ENCODE data around the gene CEP350.
"Not testable (repeated sequence)": the region's sequence is repeated elsewhere in the genome, so short reads cannot be mapped to it uniquely, and the experiment has no call there.

Gene CEP350

DNA sequence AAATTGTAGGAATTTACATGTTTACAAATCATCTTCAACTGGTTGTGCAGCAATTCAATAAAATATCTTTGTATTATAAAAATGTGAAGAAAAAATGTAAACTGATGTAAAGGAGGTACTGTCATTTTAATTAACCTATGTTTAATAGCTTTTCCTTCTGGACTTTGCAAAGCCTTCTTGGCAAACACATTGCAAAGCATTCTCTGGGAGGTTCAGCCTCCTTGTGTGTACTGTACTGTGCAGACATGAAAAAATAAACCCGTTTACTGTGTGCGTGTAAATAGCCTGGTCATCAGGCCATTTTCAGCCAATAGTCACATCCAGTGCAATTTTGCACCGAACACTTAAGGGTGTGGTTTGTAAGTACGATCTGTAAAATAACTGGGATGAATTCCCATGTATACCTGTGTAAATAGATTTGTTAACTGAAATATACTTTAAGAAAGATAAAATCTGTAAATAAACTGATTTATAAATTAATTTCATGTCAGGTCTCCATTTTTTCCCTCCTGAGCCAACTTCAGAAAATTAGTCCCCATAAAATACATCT is 159.9 kb downstream of the CEP350 start:
- no peak for DNase-seq

DNA sequence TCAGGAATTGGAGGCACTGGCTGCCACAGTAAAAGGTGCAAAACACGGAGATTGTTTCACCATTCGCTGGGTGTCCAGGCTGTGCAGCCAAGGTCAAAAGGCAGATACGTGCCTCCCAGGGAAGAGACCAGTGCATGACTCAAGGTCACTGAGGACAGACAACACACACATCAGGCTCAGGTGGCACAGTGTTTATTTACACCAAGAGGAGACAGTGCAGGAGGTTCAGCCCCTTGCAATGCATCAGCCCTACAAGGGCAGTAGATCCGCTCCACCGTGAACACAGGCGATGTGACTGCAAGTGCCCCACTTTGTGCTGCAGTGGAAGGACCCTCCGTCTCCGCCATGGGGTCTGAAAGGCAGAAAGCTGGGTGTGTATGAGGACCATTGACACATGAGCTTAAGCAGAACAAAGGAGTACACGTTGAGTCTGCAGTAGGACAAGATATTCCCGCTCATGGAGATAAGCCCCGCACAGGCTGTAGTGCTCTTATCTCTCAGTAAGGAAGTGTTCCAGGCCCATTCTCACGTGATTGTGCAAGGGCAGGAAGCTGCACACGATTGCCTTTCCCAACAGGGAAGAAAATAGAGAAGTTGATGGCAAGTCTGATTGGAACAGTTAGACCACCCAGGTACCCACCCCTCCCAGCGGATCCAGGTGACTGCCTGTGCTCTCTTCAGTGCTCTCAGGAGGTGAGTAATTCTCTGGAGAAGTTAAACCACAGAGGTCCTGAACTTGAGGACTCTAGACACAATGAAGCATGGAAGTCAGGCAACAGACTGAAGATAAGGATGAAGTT is 162.6 kb downstream of the CEP350 start:
- DNase-seq, result no peak

DNA sequence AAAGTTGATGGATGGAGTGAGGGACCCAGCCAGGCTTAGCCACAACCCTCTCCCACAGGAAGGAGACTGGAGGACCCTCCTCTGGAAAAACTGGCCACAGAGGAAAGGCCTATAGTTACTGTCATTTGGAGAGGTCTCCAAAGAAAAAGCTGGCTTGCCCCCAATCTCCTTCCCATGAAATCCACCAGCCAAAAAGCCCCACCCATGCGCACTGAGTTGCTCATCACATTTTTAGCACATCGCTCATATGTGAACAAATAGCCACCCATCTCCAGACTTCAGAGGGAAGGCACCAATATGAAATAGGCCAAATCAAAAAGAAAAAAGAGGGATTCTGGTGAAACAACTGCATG is 163.1 kb downstream of the CEP350 start:
- no peak for DNase-seq

DNA sequence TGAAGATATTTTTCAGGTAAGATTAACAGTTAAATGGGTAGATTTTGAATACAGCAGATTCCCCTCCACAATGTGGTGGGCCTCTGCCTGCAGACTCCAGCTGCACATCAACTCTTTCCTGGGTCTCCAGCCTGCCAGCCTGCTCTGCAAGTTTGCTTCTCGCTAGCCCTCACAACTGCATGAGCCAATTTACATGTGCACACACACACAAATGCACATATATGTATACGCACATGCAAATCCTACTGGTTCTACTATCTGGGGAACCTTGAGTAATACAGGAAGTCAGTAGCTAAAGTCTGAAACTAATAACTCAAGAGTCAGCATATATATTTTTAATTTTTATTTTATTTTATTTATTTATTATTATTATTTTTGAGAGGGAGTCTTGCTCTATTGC is 165.2 kb downstream of the CEP350 start:
- DNase-seq, result no peak

DNA sequence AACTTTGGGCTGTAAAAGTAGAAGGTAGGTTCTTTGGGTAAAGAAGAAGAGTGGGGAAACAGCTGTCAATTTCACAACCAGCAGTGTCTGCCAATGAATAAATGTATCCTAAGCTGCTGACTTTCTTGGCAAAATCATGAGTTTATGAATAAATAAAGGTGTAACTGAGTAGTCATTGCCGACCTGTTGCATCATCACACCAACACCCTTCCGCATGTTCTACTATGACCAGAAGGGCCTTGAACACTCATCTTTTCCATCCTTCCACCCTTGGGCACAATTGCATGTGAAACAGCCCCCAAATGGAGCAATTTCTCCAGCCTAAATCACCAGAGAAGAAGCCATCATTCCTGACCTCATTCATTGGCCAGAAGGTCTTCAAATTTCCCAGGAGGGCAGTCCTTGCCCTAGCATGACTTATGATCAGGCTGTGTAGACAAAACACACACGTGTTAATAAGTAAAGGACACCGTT is 168.9 kb downstream of the CEP350 start:
- no peak for DNase-seq

DNA sequence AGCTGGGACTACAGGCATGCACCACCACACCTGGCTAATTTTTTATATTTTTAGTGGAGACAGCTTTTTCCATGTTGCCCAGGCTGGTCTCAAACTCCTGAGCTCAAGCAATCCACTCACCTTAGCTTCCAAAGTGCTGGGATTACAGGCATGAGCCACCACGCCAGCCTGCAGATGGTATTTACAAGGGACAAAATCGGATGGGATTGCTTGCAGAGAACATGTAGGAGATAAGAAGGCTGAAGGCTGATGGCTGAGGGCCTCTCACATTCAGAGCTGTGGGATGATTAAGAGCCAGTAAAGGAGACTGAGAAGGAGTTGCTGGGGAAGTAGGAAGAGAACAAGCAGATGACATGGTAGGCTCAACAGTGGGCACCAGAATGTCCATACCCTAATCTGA is 176.0 kb downstream of the CEP350 start:
- no peak for DNase-seq

DNA sequence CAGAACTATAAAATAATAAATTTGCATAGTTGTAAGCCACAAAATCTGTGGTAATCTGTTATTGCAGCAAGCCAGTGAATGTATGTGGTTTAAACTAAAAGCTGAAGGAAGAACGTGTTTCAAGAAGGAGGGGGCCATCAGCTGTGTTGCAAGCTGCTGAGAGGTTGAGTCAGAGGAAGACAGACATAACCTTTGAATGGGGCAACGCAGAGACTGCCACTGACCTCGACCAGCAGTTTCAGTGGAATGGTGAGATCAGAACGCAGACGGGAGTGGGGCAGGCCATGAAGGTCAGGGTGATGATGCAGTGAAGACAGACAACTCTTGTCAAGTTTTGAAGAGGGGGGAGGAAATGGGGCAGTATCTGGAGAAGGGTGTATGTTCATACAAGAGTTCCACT is 176.9 kb downstream of the CEP350 start:
- no peak for DNase-seq

DNA sequence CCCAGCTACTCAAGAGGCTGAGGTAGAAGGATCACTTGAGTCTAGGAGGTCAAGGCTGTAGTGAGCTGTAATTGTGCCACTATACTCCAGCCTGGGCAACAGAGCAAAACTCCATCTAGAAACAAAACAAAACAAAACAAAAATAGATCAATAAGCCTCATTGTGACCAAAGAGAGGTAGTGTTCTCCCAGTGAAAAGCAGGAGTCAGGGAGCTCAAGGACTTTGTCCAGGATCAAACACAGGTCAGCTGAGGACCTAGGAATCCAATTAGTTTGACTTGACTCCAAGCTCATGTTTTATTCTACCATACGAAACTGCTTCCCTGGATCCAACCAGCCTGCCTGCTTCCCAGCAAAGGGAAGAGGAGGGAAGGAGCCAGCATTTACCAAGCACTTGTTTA is 178.6 kb downstream of the CEP350 start:
- DNase-seq, result no peak

DNA sequence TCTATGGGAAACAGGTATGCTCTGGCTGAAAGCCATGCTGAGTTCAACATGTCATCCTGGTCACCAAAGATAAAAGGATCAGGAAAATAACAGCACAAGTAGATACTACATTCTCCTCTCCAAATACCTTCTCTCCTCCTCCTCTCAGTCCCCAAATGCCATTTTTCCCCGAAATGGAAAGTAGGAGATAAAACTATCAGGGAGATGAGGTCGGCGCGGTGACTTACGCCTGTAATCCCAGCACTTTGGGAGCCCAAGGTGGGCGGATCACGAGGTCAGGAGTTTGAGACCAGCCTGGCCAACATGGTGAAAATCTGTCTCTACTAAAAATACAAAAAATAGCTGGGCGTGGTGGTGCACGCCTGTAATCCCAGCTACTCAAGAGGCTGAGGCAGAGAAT is 179.1 kb downstream of the CEP350 start:
- DNase-seq, result not testable (repeated sequence)

DNA sequence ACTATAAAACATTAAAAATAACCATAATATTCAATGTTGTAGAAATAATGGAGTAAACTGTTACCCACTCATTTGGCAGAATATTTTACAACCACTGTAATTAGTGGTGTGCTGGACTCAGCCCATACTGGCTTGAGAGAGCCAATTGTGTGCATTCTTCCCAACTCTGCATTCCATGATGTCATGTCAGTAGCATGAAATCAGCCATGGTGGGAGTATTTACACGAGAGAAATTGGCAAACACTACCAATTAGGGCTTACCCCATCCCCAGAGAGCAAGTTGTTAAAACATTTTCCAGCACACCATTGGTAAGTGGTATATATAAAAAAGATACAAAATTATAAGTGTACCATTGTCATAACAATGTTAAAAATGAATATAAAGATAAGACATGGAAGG is 180.9 kb downstream of the CEP350 start:
- DNase-seq, result no peak

DNA sequence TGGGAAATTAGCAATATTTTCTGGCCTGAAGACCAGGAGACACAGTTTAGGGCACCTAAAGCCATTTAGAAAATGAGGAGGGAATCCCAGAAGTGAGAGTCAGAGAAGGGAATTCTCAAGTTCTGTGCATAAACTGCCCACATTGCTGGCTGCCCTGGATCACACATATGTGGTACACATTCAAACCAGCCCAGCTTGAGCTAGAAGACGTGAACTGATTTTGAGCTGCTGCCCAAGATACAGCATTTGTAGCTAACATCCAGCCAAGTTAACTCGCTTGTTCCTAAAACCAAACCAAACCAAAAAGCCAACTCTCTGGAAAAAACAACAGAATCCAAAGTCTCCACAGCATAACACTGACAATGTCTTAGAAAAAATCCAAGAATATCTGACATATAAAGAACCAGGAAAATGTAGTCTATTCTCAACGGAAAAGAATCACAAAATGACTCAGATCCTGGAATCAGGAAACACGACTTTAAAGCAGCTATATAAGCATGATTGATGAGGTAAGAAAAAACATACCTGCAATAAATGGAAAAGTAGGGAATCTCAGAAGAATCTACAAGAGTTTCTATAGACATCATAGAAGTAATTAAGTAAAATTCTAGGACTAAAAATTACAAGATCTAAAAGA is 181.8 kb downstream of the CEP350 start:
- no peak for DNase-seq

DNA sequence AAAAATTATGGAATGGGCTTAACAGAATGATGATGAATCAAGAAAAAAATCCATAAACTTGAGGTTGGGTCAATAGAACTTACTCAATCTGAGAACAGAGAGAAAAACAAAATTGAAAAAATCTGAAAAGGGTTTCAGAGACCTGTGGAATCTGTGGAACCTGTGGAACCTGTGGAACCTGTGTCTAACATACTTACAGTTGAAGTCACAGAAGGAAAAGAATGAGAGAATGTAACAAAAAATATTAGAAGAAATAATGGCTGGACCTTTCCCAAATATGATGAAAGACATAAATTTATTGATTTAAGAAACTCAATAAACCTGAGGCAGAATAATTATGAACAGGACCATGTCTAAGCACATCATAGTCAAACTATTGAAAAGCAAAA is 182.4 kb downstream of the CEP350 start:
- no peak for DNase-seq

DNA sequence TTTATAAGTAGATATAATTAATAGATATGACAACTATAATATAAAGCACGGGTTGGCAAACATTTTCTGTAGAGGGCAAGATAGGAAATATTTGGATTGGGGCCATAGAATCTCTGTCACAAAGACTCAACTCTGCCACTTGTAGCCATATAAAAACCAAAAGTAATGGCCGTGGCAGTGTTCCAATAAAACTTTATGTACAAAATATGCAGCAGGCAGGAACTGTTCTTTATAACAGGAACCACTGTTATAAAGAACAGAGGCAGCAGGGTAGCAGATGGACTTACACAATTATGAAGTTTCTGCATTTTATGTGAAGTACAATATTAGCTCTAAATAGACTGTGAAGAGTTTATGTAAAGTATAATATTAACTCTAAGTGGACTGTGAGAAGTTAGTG is 183.2 kb downstream of the CEP350 start:
- no peak for DNase-seq

DNA sequence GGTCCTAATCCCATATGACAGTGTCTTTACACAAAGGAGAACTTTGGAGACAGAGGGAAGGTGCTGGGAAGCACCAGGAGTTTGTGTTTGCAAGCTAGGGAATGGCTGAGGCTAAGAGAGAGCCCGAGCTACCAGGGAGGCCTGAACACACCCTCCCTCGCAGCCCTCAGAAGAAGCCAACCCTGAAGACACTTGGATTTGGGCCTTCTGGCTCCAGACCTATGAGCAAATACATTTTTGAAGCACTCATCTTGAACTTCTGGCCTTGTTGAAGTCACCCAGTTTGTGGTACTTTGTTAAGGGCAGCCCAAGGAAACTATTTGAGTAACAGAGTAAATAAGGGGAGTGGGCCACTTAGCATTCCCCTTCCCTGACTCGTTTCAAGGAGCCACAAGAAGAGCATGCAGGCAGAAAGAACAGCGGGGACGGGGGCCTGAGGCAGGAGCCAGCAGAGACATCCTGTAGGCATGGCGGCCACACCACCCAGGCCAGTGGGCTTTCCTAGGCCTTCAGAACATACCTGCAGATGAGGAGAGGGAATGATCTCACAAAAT is 186.8 kb downstream of the CEP350 start:
- no peak for DNase-seq

DNA sequence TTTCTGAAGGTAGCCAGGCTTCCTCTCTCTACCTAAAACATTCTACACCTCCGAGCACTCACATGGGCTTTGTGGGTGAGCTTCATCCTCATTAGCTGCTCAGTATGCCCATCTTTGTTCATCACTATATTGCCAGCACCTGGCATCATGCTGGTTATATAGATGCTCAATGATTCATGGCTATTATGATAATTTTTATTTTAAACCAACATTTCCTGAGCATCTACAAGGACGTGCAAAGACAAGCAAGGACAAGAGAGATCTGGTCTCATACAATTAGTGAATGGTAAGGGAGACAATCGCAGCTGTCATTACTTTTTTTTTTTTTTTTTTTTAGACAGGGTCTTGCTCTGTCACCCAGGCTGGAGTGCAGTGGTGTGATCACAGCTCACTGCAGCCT is 188.7 kb downstream of the CEP350 start:
- no peak for DNase-seq

DNA sequence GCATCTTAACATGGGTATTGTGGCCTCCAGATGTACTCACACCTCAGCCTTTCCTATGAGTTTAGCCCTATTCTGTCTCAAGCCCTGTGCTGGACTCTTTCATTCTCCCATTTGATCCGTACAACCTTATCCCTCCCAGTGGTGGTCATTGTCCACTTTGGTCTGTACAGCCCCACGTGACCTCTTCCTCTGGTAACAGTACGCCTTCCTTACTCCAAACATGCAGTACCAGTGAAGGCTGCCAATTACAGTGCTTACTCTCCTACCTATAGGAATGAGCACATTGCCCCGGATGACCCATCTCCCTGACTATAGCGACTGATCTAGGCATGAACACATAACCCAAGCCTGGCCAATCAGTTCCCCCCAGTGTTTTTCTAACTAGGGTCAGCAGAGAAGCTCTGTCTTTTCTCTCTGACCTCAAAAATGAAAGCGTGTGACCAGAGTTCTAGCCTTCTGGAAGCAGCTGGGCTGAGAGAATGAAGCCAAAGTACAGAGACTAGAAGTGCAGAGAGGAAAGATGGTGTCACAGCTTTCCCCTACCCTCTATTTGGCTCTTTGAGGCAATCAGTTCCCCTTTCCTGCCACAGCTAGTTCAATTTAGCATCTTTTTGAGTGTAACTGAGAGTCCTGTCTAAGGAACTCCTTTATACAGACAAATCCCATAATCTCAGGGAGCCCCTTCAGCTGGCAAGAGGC is 190.2 kb downstream of the CEP350 start:
- DNase-seq, result no peak

DNA sequence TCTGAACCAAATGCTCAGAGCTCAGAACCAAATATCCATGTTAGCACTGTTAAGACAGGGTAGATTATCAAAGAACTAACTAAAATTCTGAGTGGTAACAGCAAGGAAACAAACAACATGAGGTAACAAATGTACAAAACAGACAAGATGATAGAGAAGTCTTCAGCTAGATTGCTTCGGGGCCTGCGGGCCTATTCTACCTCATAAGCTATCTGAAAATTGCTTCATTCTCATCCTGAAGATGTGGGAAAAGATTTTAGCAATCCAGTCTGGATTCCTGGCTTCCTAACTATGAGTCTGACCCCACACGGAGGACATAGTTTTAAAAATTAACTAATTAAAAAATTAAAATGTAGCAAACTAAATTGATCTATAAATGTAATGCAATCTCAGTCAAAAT is 190.8 kb downstream of the CEP350 start:
- DNase-seq, result no peak

DNA sequence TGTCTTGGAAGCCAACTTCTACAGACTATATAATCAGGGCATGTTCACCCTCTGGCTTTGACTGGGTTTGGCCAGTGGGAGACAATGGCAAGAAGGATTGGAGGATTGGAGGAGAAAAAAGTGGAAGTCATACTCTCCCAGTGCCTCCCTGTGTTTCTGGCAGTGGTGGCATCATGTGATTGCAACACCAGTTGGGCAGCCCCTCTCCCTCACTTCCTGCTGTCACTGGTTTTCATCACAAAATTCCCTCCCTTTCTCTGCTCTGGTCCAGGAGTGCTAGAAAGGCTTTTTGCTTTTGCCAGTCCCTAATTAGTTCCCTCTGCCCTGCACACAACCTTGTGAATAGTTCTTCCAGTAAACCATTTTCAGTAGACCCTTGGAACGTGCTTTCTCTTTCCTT is 196.4 kb downstream of the CEP350 start:
- DNase-seq, result no peak

DNA sequence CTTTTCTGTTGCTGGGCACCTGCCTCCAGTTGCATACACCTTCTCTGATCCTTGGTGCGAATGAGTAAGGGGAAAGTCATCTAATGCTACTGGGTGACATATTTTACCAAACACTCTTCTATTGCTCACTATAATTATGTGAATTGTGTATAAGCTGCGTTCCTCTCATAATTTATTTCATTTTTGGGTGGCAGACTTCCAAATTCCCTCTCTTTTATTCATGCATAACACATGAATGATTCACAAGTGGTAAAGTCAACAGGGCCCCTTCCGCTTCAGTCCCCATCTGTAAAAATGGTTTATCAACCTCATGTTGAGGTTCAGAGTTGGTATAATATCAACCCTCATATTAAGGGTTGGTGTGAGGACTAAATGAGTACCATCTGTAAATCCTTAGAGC is 196.9 kb downstream of the CEP350 start:
- DNase-seq, result no peak

DNA sequence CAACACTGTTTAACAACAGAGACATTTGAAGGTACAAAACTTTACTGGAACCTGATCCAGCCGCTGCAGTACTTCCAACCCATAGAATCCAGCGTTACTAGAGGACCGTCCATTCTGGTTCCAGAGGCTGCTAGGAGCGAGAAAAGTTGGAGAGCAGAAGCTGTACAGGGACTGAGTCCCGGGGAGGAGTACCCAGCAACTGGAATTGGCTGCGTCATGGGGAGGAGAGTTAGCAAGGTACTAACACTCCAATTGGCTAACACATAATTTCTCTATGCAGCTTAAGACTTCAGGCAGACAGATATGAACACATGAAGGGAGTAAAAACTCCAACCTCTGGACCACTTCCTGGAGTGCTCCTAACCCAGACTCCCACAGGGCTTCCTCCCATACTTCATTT is 198.0 kb downstream of the CEP350 start:
- DNase-seq, result no peak

DNA sequence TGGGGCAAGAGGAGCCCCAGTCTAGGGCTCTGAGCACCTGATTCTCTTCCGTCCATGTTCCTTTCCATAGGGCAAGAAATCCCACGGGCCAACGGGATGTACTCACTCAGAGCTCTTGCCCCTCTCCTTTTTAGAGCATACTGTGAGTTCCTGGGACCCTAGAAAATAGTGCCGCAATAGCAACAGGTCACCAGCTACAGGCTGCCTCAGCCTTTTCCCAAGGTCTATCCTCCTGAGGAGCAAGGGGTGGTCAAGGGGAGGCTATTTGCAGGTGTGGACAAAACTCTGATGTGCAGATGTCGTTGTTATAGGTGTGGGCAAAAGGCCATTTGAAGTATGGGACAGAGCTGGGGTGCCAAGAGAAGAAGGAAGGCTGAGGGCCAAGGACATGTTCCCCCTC is 198.4 kb downstream of the CEP350 start:
- DNase-seq, result no peak

DNA sequence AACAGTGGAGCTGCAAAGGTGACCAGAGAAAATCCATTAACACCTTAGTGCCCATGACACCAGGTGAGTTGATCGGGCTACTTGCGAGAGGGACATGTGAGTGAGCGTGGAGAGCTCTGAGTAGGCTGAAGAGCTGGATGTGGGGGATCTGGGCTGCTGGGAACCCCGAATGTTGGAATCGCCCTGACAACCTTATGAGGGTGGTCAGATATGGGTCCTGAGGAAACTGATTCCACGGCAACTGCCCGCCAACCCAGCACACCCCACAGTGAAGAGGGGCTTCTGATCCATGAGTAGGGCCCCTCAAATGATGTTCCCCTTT is 199.4 kb downstream of the CEP350 start:
- DNase-seq, result peak in 1 of 56 donors; percentile 54

Data from amygdala (tissue), 56 donors.